Astrocyte (in vitro differentiated cells and primary cell): ENCODE measurements around the gene FAM240A. TPM values are rescaled to one million over a fixed set of nuclear protein-coding genes. Genes with fewer than 3 reads are reported as not detected.

Experiments used
- DNase-seq: peaks from one replicate; pipeline ENCODE4 v3.0.0-alpha.2; 2010; ENCODE audit warnings: low read depth
- FAIRE-seq: peaks from 2 replicates; lab custom pipeline; 2011; peaks lifted over from hg19 to GRCh38; lab: Jason Lieb, UNC
- H2AFZ ChIP-seq: 2 replicates; pipeline ENCODE4 v1.6.0; 2012; ENCODE audit warnings: low read depth, low read length, inconsistent platforms
- H3K27ac ChIP-seq: 2 replicates; pipeline ENCODE4 v1.5.1; 2011; ENCODE audit warnings: low read depth, low read length, inconsistent platforms
- H3K27me3 ChIP-seq: 2 replicates; pipeline ENCODE4 v1.6.0; 2011; ENCODE audit warnings: low read length, inconsistent platforms; ENCODE audit not compliant: insufficient read depth
- H3K36me3 ChIP-seq: 2 replicates; pipeline ENCODE4 v1.5.1; 2011; ENCODE audit warnings: low read length, inconsistent platforms; ENCODE audit not compliant: insufficient read depth
- H3K4me1 ChIP-seq: 2 replicates; pipeline ENCODE4 v1.5.1; 2011; ENCODE audit warnings: low read length, inconsistent platforms; ENCODE audit not compliant: insufficient read depth
- H3K4me2 ChIP-seq: 2 replicates; pipeline ENCODE4 v1.6.0; 2012; ENCODE audit warnings: low read length, inconsistent platforms
- H3K4me3 ChIP-seq: 2 replicates; pipeline ENCODE4 v1.5.1; 2011; ENCODE audit warnings: low read depth, mild to moderate bottlenecking, low read length, inconsistent platforms; ENCODE audit not compliant: insufficient read depth
- H3K79me2 ChIP-seq: 2 replicates; pipeline ENCODE4 v1.6.0; 2012; ENCODE audit warnings: mild to moderate bottlenecking, low read length, inconsistent platforms; ENCODE audit not compliant: insufficient read depth
- H3K9ac ChIP-seq: 2 replicates; pipeline ENCODE4 v1.6.0; 2012; ENCODE audit warnings: mild to moderate bottlenecking, low read length, inconsistent platforms
- H3K9me3 ChIP-seq: 2 replicates; pipeline ENCODE4 v1.5.1; 2012; ENCODE audit warnings: low read depth, mild to moderate bottlenecking, low read length, inconsistent platforms; ENCODE audit not compliant: insufficient read depth
- H4K20me1 ChIP-seq: 2 replicates; pipeline ENCODE4 v1.6.0; 2012; ENCODE audit warnings: low read length, inconsistent platforms; ENCODE audit not compliant: insufficient read depth
- H3K27ac Mint-ChIP-seq: one replicate; pipeline ENCODE4 v1.8.0; 2021; ENCODE audit warnings: mild to moderate bottlenecking, mixed read lengths; ENCODE audit not compliant: unreplicated experiment
- H3K27me3 Mint-ChIP-seq: one replicate; pipeline ENCODE4 v1.8.0; 2021; ENCODE audit warnings: low read depth, mixed read lengths; ENCODE audit not compliant: unreplicated experiment
- H3K36me3 Mint-ChIP-seq: one replicate; pipeline ENCODE4 v1.8.0; 2021; ENCODE audit warnings: low read depth, mixed read lengths; ENCODE audit not compliant: unreplicated experiment
- H3K4me1 Mint-ChIP-seq: one replicate; pipeline ENCODE4 v1.8.0; 2021; ENCODE audit warnings: low read depth, mixed read lengths; ENCODE audit not compliant: unreplicated experiment
- H3K4me3 Mint-ChIP-seq: one replicate; pipeline ENCODE4 v1.8.0; 2021; ENCODE audit warnings: mild to moderate bottlenecking, moderate library complexity, mixed read lengths; ENCODE audit not compliant: unreplicated experiment
- H3K9me3 Mint-ChIP-seq: one replicate; pipeline ENCODE4 v1.8.0; 2021; ENCODE audit warnings: mild to moderate bottlenecking, mixed read lengths; ENCODE audit not compliant: unreplicated experiment
- EZH2 ChIP-seq: IDR thresholded peaks from 2 replicates; pipeline ENCODE4 v1.6.1; 2012; ENCODE audit warnings: mild to moderate bottlenecking, low read length, inconsistent platforms; ENCODE audit not compliant: insufficient read depth
- total RNA-seq: library from RNA; stranded (reverse); gene quantifications from 2 replicates; pipeline ENCODE4 v1.2.1, GENCODE V29; 2021
- TF ChIP-seq, protein P1 (sequence below): IDR thresholded peaks from 2 replicates; pipeline ENCODE4 v1.5.1; 2011; ENCODE audit warnings: low read depth, mild to moderate bottlenecking, inconsistent platforms, low read length, moderate library complexity; ENCODE audit not compliant: insufficient read depth

The FAM240A gene
- total RNA-seq, 1 donor from 2014 or later = not detected

DNA sequence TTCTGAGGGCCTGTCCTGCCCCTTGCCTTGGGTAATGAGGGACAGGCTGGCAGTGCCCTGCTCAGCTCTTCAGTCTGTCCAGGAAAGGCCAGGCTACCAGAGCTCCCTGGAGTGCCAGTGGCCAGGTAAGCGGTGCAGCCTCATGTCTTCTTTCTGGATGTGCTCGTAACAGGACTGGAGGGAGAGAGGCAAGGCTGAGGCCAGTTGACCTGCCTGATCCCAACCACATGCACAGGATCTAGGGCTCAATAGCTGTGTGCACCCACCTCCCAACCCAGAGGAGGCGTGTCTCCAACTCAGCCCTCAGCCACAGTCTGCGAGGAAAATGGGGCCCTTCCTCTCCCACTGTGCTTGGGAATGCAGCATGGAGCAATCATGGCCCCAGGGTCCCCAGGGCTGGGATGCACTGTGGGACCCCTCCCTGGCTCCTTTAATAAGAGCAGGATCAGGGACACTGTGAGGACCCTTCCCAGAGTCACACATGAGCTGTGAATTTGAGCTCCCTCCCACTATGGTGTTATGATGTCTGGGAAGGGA is 58.6 kb downstream of the FAM240A start:
- Histone ChIP-seq H3K79me2 (no peaks in the 10 kb centered on the region), H3K4me2 (no peak overlapping the region), H3K4me3 (no peak overlapping the region), H3K36me3 (no peaks in the 10 kb centered on the region), H3K27me3 (no peaks in the 10 kb centered on the region), H3K27ac (no peak overlapping the region), H2AFZ (no peak overlapping the region), H3K9ac (no peak overlapping the region), H3K4me1 (no peaks in the 10 kb centered on the region), H3K9me3 (no peaks in the 10 kb centered on the region), H4K20me1 (no peaks in the 10 kb centered on the region)
- DNase-seq = no peak
- no peak for FAIRE-seq
- H3K4me1 Mint-ChIP-seq = peaks cover 1% of the 10 kb centered on the region
- TF ChIP-seq, protein P1, sequence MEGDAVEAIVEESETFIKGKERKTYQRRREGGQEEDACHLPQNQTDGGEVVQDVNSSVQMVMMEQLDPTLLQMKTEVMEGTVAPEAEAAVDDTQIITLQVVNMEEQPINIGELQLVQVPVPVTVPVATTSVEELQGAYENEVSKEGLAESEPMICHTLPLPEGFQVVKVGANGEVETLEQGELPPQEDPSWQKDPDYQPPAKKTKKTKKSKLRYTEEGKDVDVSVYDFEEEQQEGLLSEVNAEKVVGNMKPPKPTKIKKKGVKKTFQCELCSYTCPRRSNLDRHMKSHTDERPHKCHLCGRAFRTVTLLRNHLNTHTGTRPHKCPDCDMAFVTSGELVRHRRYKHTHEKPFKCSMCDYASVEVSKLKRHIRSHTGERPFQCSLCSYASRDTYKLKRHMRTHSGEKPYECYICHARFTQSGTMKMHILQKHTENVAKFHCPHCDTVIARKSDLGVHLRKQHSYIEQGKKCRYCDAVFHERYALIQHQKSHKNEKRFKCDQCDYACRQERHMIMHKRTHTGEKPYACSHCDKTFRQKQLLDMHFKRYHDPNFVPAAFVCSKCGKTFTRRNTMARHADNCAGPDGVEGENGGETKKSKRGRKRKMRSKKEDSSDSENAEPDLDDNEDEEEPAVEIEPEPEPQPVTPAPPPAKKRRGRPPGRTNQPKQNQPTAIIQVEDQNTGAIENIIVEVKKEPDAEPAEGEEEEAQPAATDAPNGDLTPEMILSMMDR = no peak
- no peak for TF ChIP-seq EZH2
- peaks cover 22% of the 10 kb centered on the region for H3K36me3 Mint-ChIP-seq
- H3K4me3 Mint-ChIP-seq = no peak overlapping the region
- peaks cover 25% of the 10 kb centered on the region for H3K27me3 Mint-ChIP-seq
- no peak overlapping the region for H3K27ac Mint-ChIP-seq
- peaks cover 2% of the 10 kb centered on the region for H3K9me3 Mint-ChIP-seq

DNA sequence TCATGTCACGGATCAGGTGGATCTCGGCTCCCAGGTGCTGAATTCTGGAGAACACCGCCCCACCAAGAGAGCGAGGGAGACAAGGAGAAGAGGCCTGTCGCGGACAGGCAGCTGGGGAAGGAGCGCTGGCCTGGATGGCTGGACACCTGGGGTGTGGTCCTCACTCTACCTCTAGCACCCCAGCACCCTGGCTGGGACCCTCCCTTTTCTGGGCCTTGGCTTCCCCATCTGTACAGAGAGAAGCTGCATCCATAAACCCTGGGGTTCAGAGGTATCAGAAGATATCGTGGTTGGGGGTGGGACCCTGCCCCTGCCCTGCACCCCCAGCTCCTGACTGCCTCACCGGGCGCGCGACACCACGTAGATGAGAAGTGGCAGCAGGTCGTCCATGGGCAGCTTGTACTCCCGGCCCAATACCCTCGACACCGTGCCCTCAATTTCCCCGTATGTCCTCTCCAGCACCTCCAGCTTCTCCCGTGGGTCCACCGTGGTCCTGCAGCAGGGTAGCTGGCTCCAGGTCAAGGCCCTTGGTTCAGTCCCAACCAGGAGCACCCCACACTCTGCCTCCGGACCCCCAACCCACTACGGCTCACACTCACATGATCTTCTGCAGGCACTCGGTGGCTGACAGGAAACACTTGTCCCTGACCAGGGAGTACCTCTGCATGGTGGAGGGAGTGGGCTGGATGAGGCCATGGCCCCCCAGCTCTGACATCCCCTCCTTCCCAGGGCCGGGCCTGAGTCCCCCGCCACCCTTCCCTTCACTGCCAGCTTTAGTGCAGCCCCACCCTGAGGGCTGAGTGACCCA is 59.4 kb downstream of the FAM240A start:
- H2AFZ ChIP-seq = no peak overlapping the region
- FAIRE-seq (no peak), DNase-seq (no peak)
- H3K4me3 ChIP-seq = no peak overlapping the region
- no peak overlapping the region for H3K4me2 ChIP-seq
- no peaks in the 10 kb centered on the region for H3K4me1 ChIP-seq
- H3K27me3 Mint-ChIP-seq = peaks cover 24% of the 10 kb centered on the region
- peaks cover 22% of the 10 kb centered on the region for H3K36me3 Mint-ChIP-seq
- no peak for TF ChIP-seq EZH2
- TF ChIP-seq, protein P1 = no peak
- no peaks in the 10 kb centered on the region for H3K27me3 ChIP-seq
- H3K9me3 Mint-ChIP-seq = peaks cover 2% of the 10 kb centered on the region
- no peaks in the 10 kb centered on the region for H4K20me1 ChIP-seq
- H3K79me2 ChIP-seq = no peaks in the 10 kb centered on the region
- H3K27ac Mint-ChIP-seq = no peak overlapping the region
- H3K27ac ChIP-seq = no peak overlapping the region
- H3K9me3 ChIP-seq = no peaks in the 10 kb centered on the region
- no peaks in the 10 kb centered on the region for H3K36me3 ChIP-seq
- H3K4me3 Mint-ChIP-seq = no peak overlapping the region
- H3K4me1 Mint-ChIP-seq = peaks cover 1% of the 10 kb centered on the region
- no peak overlapping the region for H3K9ac ChIP-seq

DNA sequence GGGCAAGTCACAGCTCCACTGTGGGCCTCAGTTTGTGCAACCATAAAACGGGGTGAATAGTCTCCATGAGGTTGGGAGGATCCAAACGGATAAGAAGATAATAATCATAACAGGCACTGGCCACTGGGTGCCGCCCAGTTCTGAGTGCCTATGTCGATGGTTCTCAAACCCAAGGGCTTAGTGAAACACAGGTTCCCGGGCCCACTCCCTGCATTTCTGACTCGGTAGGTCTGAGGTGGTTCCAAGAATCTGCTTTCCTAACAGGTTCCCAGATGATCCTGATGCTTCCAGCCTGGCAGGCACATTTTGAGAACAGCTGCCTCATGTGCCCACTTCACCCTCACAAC is 60.0 kb downstream of the FAM240A start:
- peaks cover 22% of the 10 kb centered on the region for H3K36me3 Mint-ChIP-seq
- Histone ChIP-seq H3K79me2 (no peaks in the 10 kb centered on the region), H3K36me3 (no peaks in the 10 kb centered on the region), H3K27me3 (no peaks in the 10 kb centered on the region), H4K20me1 (no peaks in the 10 kb centered on the region), H3K4me1 (no peaks in the 10 kb centered on the region), H3K9me3 (no peaks in the 10 kb centered on the region), H3K4me2 (no peak overlapping the region), H2AFZ (no peak overlapping the region), H3K27ac (no peak overlapping the region), H3K4me3 (no peak overlapping the region), H3K9ac (no peak overlapping the region)
- peaks cover 1% of the 10 kb centered on the region for H3K4me1 Mint-ChIP-seq
- FAIRE-seq = no peak
- DNase-seq = no peak
- TF ChIP-seq, protein P1 = no peak
- TF ChIP-seq EZH2 = no peak
- peaks cover 5% of the 10 kb centered on the region for H3K9me3 Mint-ChIP-seq
- H3K4me3 Mint-ChIP-seq = no peak overlapping the region
- no peak overlapping the region for H3K27ac Mint-ChIP-seq
- peaks cover 20% of the 10 kb centered on the region for H3K27me3 Mint-ChIP-seq
